GM21528 (cell line): ENCODE results near the gene RBL1.
"Not testable (repeated sequence)": the region's sequence is repeated elsewhere in the genome, so short reads cannot be mapped to it uniquely, and the experiment has no call there.

Experiments
- ATAC-seq: cut with Tn5 transposase; IDR thresholded peaks from one replicate; pipeline ENCODE4 v1.9.1; 2021; ENCODE audit warnings: mild to moderate bottlenecking, moderate library complexity; ENCODE audit not compliant: unreplicated experiment, low FRiP score

RBL1 gene

DNA sequence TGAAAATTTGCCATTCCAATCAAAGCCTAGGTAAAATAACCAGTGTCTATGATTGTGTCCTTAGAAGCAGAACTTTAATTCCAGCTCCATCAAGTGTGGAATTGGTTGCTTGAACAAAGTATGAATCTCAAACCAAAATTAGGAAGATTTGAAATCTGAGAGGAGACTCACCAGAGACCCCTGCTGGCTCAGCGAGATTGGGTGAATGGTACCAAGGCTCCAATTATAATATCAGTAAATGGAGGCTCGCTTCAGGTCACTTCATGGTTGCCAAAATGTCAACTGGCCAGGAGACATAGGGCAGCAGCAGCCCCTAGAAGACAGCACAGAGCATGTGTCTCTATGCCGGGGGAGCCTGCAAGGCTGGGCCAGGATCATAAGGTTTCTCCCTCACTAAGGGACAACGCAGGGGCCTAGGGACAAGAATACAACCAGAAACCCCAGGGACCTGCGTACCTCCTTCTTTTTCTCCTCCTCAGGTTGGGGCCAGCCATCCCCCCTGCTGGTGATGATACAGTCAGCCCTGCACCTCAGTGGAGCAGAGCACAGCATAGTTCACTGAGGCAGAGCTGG lies 14.0 kb downstream of the RBL1 start:
- no peak for ATAC-seq

DNA sequence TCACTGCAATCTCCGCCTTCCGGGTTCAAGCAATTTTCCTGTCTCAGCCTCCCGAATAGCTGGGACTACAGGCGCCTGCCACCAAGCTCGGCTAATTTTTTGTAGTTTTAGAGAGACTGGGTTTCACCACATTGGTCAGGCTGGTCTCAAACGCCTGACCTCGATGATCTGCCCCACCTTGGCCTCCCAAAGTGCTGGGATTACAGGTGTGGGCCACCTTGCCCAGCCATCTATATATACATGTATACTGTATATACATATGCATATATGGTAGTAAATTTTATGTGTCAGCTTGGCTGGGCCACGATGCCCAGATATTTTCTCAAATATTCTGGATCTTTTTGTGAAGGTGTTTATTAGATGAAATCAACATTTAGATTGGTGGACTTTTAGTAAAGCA lies 18.8 kb downstream of the RBL1 start:
- ATAC-seq = no peak

DNA sequence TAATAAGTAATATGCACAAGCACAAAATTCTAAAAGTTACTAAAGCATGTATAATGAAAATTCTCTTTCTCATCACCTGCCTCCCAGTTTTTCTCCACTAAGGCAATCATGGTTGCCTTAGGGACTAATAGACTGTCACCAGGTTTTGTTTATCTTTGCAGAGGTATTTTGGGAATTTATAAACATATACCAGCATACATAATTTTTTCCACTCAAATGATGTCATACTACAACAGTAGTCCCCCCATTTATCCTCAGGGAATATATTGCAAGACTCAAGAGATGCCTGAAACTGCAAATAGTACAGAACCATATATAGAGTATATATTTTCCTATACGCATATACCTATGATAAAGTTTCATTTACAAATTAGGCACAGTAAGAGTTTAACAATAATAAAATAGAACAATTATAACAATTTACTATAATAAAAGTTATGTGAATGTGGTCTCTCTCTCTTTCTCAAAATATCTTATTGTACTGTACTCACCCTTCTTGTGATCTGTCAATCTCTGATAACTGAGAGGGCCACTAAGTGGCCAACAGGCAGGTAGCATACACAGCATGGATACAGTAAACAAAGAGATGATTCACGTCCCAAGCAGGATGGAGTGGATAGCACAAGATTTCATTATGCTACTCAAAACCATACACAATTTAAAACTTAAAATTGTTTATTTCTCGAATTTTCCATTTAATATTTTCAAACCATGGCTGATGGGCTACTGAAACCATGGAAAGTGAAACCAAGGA lies 19.7 kb downstream of the RBL1 start:
- no peak for ATAC-seq

DNA sequence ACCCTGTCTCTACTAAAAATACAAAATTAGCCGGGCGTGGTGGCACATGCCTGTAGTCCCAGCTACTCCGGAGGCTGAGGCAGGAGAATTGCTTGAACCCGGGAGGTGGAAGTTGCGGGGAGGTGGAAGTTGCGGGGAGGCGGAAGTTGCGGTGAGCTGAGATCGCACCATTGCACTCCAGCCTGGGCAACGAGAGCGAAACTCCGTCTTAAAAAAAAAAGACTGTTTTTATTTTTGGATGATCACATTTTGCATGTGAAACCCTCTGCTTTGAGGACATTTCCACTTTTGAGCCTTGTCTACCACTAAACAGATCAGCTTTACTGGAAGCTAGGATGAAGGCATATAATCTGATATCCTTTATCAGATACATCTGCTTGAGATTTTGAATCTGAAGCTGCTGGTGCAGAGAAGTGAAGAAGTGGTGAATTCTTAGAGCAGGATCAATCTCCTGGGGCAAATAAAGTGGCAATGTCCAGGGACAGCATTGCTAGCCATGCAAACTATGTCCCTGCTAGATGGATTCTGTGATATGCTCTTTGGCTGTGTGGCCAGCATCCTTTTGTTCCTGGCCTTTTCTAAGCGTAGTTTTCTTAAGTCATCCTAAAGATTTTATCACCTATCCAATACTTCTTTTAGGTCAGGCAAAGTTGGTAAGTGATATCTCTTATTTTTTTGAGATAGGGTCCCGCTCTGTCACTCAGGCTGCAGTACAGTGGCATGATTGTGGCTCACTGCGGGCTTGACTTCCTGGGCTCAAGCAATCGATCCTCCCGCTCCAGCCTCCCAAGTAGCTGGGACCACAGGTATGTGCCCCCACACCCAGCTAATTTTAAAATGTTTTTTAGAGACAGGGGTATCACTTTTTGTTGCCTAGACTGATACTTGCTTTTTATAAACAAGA lies 23.3 kb downstream of the RBL1 start:
- ATAC-seq = no peak

DNA sequence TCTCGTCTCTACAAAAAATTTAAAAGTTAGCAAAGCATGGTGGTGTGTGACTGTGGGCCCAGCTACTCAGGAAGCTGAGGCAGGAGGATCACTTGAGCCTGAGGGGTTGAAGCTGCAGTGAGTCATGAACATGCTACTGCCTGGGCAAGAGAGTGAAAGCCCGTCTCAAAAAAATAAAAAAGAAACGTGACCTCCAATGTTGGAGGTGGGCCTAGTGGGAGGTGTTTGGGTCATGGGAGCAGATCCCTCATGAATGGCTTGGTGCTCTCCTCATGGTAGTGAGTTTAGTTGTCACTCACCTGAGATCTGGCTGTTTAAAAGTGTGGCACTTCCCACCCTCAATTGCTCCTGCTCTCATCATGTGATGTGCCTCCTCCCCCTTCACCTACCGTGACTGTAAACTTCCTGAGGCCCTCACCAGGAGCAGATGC lies 24.3 kb downstream of the RBL1 start:
- no peak for ATAC-seq

DNA sequence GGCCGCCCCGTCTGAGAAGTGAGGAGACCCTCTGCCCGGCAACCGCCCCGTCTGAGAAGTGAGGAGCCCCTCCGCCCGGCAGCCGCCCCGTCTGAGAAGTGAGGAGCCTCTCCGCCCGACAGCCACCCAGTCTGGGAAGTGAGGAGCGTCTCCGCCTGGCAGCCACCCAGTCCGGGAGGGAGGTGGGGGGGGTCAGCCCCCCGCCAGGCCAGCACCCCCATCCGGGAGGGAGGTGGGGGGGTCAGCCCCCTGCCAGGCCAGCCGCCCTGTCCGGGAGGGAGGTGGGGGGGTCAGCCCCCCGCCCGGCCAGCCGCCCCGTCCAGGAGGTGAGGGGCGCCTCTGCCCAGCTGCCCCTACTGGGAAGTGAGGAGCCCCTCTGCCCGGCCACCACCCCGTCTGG lies 26.2 kb downstream of the RBL1 start:
- ATAC-seq = not testable (repeated sequence)

DNA sequence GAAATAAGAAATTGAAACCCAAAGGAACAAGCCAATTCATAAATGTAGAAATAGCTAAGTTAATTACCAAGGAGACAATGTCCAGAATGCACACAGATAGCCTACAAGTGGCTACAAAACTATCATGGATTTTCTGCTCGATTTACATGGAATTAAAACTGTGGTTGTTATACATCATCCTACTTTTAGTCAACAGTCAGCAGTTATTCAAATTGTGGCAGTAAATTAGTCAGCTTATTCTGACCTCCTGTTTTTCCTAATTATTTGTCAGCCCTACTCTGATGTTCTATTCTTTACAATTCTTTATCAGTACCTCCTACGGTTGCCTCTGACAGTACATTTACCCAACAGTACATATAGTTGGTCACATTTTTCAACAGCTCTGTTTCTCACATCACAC lies 29.6 kb downstream of the RBL1 start:
- ATAC-seq = no peak

DNA sequence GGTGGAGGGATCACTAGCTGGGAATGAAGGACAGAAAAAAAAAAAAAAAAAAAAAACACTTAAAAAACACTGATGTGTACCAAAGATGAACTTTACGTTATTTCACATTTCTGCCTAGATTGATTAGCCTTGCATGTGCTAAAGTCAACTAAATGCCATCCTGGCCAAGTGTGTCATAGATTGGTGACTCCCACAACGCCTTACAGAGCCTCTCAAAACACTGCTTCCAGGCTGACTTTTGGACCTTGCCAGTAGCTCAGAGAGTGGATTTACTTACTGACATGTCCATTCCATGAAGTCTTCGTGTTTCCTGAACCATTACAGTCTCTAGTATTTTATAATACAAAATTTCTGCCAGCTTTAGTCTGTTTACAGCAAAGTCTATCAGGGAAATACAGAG lies 40.5 kb downstream of the RBL1 start:
- no peak for ATAC-seq

DNA sequence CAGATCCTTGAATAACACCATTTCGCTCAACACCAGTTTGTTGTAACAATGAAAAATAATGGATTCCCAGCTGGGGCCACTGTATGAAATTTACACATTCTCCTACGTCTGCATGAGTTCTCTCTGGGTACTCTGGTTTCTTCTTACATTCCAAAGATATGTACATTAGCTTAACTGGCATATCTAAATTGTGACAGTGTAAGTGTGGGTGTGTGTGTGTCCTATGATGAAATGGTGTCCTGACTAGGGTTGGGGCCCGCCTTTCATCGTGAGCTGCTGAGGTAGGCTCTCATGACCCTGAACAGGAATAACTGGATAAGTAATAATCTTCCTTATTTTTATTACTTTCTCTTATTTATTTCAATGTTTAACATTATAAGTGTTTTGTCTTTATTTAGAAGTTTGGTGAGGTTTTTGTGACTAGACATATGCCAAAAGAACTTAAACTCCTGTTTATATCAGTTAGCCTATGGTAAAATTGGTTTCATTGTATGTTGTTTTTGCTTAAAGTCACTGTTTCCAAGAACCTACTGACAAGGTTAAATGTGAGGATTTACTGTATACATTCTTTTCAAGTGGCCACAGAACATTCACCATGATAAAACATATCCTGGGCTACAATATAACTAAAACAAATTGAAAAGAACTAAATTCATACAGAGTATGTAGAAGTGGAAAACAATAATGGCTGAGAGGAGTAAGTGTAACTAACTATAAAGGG lies 42.4 kb downstream of the RBL1 start:
- no peak for ATAC-seq

DNA sequence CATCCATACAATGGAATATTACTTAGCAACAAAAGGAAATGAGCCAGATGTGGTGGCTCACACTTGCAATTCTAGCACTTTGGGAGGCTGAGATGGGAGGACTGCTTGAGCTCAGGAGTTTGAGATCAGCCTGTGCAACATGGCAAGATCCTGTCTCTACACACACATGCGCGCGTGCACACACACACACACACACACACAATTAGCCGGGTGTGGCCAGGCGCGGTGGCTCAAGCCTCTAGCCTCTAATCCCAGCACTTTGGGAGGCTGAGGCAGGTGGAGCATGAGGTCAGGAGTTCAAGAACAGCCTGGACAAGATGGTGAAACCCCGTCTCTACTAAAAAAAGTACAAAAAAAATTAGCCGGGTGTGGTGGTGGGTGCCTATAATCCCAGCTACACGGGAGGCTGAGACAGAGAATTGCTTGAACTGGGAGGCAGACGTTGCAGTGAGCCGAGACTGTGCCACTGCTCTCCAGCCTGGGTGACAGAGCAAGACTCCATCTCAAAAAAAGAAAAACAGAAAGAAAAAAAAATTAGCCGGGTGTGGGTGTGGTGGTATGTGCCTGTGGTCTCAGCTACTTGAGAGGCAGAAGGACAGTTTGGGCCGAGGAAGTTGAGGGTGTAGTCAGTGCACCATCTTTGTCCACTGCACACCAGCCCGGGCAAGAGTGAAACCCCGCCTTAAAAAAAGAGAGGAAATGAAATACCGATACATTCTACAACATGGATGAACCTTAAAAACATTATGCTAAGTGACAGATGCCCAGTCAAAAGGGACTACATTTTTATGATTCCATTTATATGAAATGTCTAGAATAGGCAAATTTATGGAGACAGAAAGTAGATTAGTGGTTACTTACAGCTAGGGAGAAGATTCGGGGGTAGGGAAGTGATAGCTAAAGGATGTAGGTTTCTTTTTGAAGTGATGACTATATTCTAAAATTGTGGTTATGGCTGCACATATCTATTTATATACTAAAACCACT lies 52.5 kb downstream of the RBL1 start:
- peak; percentile 53 for ATAC-seq

DNA sequence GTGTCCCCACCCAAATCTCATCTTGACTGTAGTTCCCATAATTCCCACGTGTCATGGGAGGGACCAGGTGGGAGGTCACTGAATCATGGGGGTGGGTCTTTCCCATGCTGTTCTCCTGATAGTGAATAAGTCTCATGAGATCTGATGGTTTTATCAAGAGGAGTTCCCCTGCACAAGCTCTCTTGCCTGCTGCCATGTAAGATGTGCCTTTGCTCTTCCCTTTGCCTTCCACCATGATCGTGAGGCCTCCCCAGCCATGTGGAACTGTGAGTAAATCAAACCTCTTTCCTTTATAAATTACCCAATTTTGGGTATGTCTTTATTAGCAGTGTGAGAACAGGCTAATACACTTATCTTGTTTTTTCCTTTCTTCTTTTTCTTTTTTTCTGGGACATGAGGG lies 56.4 kb downstream of the RBL1 start:
- not testable (repeated sequence) for ATAC-seq

DNA sequence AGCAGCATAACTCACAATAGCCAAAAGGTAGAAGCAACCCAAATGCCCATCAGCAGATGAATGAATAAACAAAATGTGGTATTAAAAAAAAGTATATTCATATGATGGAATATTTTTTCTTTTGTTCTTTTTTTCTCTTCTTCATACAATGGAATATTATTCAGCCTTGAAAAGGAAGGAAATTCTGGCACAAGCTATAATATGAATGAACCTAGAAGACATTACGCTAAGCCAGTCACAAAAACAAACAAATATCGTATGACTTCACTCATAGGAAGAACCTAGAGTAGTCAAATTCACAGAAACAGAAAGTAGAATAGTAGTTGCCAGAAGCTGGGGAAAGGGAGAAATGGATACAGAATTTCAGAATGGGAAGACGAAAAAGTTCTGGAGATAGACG lies 63.7 kb downstream of the RBL1 start:
- no peak for ATAC-seq

DNA sequence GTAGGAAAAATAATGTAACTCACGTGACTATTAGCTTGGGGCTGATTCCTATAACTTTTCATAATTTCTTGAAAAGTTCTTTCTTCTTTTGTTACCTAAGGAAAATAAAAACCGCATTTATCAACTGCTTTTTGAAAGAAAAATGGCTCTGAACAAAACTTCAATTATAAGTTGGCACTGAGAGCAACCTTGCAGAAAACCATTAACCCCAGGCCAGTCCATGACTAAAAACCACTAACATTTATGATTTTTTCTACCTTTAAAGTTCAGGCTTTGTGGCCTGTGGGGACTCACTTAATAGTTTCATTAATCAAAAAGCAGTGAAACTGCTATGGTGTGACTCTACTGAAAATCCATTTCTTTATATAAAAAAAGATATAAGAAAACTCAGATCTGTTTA lies 75.2 kb downstream of the RBL1 start:
- ATAC-seq = no peak

DNA sequence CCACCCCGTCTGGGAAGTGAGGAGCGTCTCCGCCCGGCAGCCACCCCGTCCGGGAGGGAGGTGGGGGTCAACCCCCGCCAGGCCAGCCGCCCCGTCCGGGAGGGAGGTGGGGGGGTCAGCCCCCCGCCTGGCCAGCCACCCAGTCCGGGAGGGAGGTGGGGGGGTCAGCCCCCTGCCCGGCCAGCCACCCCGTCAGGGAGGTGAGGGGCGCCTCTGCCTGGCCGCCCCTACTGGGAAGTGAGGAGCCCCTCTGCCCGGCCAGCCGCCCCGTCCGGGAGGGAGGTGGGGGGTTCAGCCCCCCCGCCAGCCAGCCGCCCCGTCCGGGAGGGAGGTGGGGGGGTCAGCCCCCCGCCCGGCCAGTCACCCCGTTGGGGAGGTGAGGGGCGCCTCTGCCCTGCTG lies 83.2 kb downstream of the RBL1 start:
- ATAC-seq = not testable (repeated sequence)

DNA sequence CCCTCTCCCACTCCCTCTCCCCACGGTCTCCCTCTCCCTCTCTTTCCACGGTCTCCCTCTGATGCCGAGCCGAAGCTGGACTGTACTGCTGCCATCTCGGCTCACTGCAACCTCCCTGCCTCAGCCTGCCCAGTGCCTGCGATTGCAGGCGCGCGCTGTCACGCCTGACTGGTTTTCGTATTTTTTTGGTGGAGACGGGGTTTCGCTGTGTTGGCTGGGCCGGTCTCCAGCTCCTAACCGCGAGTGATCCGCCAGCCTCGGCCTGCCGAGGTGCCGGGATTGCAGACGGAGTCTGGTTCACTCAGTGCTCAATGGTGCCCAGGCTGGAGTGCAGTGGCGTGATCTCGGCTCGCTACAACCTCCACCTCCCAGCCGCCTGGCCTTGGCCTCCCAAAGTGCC lies 83.9 kb downstream of the RBL1 start:
- not testable (repeated sequence) for ATAC-seq

DNA sequence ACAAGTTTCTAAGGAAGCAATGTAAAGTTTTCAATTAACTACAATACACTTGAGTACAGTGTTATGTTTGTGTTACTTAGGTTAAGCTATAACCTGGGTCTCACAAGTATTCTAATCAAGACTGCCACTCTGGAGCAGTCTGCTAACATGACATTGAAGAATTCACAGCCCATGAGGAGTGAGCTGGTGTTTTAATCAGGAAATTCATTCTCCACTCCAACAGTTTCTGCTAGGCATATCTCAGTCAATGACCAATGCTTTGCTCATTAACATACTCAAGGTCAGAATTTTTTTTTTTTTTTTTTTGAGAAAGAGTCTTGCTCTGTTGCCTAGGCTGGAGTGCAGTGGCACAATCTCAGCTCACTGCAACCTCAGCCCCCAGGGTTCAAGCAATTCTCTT lies 84.7 kb downstream of the RBL1 start:
- no peak for ATAC-seq

DNA sequence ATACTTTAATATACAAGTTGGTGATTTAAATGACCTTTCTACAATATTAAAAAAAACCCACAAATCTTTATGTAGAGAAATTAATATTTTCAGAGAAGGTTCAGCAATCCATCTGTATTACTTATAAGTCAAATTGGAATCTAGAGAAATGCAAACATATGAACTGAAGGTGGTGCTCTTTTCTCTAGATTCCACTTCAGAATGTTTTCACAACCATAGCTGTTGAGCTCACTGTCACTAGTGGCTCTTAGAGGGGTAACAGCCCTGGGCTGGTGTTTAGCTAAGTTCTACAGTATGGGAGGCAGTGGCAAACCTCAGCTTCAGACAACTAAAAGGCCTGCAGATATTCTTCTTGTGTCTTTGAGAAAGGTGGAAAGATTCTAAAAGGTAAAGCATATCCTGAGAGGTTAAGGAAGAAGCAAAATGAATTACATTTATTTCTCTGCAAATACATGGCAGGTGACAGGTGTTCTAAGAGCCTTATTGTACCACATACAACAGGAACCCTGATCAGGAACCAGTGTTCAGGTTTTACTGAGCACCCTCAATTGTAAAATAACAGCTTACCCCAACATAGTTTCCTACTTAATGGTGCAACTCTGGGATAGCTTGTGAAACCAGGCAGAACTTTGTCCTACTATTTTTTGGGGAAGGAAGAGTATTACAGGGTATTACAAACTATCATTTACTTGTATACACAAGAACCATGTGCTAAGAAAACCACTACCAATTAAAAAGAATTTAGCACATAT lies 87.7 kb downstream of the RBL1 start:
- ATAC-seq = no peak

DNA sequence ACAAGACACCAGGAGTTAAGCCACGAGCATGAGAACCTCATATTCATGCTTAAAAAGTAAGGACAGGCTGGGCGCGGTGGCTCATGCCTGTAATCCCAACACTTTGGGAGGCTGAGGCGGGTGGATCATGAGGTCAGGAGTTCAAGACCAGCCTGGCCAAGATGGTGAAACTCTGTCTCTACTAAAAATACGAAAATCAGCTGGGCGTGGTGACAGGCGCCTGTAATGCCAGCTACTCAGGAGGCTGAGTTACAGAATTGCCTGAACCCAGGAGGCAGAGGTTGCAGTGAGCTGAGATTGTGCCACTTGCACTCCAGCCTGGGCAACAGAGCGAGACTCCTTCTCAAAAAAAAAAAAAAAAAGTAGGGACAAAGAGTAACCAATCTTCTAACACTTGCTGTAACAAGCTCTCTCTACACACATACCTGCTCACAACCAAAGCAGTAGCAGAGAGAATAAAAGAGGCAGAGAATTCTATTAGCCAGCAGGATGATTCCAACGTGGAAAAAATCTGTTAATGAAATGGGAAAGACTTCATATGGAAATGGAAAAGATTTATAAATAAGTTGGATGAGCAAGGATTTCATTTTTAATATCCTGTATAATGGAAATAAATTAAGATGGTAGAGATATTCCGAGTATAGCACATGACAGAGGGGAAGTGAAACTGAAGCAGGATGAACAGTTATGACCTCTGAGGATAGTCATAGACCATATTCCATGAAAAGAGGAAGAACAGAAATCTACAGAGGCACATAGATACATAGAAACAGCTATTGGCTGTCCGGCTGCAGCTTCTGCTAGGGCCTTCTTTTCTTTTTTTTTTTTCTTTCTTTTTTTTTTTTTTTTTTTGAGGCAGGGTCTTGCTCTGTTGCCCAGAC lies 90.5 kb downstream of the RBL1 start:
- ATAC-seq = not testable (repeated sequence)
